HG02798 (cell line): ENCODE data around the gene NR2C2.

ENCODE experiments used
- ATAC-seq: cut with Tn5 transposase; IDR thresholded peaks from one replicate; pipeline ENCODE4 v1.9.1; 2021; ENCODE audit warnings: mild to moderate bottlenecking; ENCODE audit not compliant: unreplicated experiment, poor library complexity

Gene NR2C2

GRCh38 chr3:15055019-15055557 lies 107.7 kb downstream of the NR2C2 start:
- ATAC-seq: peak; percentile 37

- no peak for ATAC-seq
Observed at GRCh38 chr3:15056676-15057404, 109.5 kb downstream of the NR2C2 start.

- no peak for ATAC-seq
Observed at GRCh38 chr3:15060029-15060428, 112.6 kb downstream of the NR2C2 start.

GRCh38 chr3:15063238-15063637 lies 115.9 kb downstream of the NR2C2 start:
- ATAC-seq: no peak

- ATAC-seq: no peak
Observed at GRCh38 chr3:15063656-15064286, 116.4 kb downstream of the NR2C2 start.

- ATAC-seq: peak; percentile 14
Observed at GRCh38 chr3:15064299-15064834, 117.0 kb downstream of the NR2C2 start.

- peak; percentile 98 for ATAC-seq
Observed at GRCh38 chr3:15064835-15065549, 117.6 kb downstream of the NR2C2 start, which contains the start of gene MRPS25. Gene MRPS25 (minus strand): TSS chr3:15065315. CDS start chr3:15065194, 121 bp downstream.

GRCh38 chr3:15065550-15066007 lies 118.2 kb downstream of the NR2C2 start:
- ATAC-seq: no peak

GRCh38 chr3:15066467-15066866 lies 119.1 kb downstream of the NR2C2 start:
- no peak for ATAC-seq

GRCh38 chr3:15069441-15069840 lies 122.1 kb downstream of the NR2C2 start:
- no peak for ATAC-seq

GRCh38 chr3:15071699-15072098 lies 124.3 kb downstream of the NR2C2 start:
- no peak for ATAC-seq

GRCh38 chr3:15074500-15074899 lies 127.1 kb downstream of the NR2C2 start:
- no peak for ATAC-seq

GRCh38 chr3:15079091-15079490 lies 131.7 kb downstream of the NR2C2 start:
- no peak for ATAC-seq

GRCh38 chr3:15081960-15082664 lies 134.7 kb downstream of the NR2C2 start:
- no peak for ATAC-seq

- no peak for ATAC-seq
Observed at GRCh38 chr3:15083252-15083651, 135.9 kb downstream of the NR2C2 start.

- no peak for ATAC-seq
Observed at GRCh38 chr3:15086263-15086662, 138.9 kb downstream of the NR2C2 start.

- ATAC-seq: no peak
Observed at GRCh38 chr3:15086699-15087098, 139.3 kb downstream of the NR2C2 start.

GRCh38 chr3:15089201-15089600 lies 141.8 kb downstream of the NR2C2 start:
- no peak for ATAC-seq

- no peak for ATAC-seq
Observed at GRCh38 chr3:15091575-15091974, 144.2 kb downstream of the NR2C2 start.

- no peak for ATAC-seq
Observed at GRCh38 chr3:15092686-15093085, 145.3 kb downstream of the NR2C2 start.
